Upper lobe of right lung (tissue), 1 donor: ENCODE measurements around the gene TXLNB. TPM values are rescaled to one million over a fixed set of nuclear protein-coding genes. Genes with fewer than 3 reads are reported as not detected.

Experiments
- ATAC-seq: fragments of 200-7000 bp; cut with Tn5 transposase; one replicate; pipeline ENCODE4 v1.9.1; 2020; ENCODE audit warnings: mild to moderate bottlenecking, moderate library complexity
- DNase-seq: peaks from one replicate; pipeline ENCODE4 v3.0.0-alpha.2; 2020
- H3K27ac ChIP-seq: fragments of 200-600 bp; one replicate; pipeline ENCODE4 v1.8.0; 2022
- H3K27me3 ChIP-seq: fragments of 200-600 bp; one replicate; pipeline ENCODE4 v1.8.0; 2022; ENCODE audit warnings: mild to moderate bottlenecking
- H3K36me3 ChIP-seq: fragments of 200-600 bp; one replicate; pipeline ENCODE4 v1.8.0; 2022
- H3K4me1 ChIP-seq: fragments of 200-600 bp; one replicate; pipeline ENCODE4 v1.8.0; 2022
- H3K4me3 ChIP-seq: fragments of 200-600 bp; one replicate; pipeline ENCODE4 v1.8.0; 2022; ENCODE audit warnings: mild to moderate bottlenecking
- H3K9me3 ChIP-seq: fragments of 200-600 bp; one replicate; pipeline ENCODE4 v1.8.0; 2022
- intact Hi-C: fragments of 100-400 bp; cut with DNase I; formaldehyde crosslinking; loops from one replicate; pipeline ENCODE4 v1.11.0; 2022
- long read RNA-seq: library from polyadenylated mRNA; unstranded; transcript quantifications from one replicate; pipeline ENCODE4 v2.0.0, GENCODE V29; 2021
- total RNA-seq: library from RNA; stranded (reverse); fragmentation: NEBNext Ultra II Directional; extraction: Animal tissue kit (Norgen Biotek cat#: 25700); gene quantifications from one replicate; pipeline ENCODE4 v1.2.1, GENCODE V29; 2021
- TF ChIP-seq, protein P1 (sequence below): fragments of 200-600 bp; IDR thresholded peaks from one replicate; pipeline ENCODE4 v1.8.0; 2022; ENCODE audit warnings: antibody characterized with exemption
- donor health status: DM: no; HTN: yes; CAD: no; lungs with severe emphysema.

TXLNB gene
- 1.3 TPM for total RNA-seq
- long read RNA-seq, full-length matches to known transcripts = 1 of 2 reads
- long read RNA-seq, partial matches to known transcripts = 1 of 2 reads
- long read RNA-seq, other reads (novel, unspliced or antisense) = 0 of 2 reads

DNA sequence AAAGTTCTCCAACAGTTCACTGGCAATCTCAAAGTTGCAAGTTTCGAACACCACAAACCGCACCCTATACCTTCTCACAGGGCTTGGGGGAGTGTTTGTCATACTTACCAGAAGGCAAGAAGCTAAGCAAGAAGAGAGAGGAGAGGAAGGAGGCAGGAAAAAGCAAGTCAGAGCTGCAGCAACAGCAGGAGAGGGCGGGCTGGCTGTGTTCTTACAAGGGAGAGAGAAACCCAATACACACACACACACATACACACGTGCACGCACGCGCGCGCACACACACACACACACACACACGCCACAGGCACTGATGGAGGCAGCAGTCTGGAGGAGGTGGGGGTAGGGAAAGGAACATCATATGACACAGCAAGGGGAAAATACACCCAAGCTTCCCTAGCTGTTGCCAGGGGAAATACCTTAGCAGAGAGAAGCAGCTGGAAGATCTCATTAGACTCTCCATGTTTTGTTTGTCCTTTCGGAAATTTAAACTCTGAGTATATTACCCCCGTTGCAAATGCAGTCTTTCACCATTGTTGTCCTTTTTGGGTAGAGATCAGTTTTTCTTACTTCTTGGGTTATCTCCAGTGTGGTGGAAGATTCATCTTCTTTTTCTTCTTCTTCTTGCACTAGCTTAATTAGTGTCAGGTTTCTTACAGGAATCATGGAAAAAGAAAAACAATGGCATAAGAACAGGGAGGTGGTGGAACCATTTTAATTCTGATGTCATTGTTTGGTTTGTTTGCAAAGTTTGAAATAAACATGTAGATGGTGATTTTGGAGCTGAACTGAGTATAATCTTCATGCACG lies at the start of gene TXLNB:
TSS of gene TXLNB (minus strand) at position 186 of the 807 bp plus-strand sequence. CDS start 3,099 bp downstream, outside the sequence.
- DNase-seq = peak; percentile 79

DNA sequence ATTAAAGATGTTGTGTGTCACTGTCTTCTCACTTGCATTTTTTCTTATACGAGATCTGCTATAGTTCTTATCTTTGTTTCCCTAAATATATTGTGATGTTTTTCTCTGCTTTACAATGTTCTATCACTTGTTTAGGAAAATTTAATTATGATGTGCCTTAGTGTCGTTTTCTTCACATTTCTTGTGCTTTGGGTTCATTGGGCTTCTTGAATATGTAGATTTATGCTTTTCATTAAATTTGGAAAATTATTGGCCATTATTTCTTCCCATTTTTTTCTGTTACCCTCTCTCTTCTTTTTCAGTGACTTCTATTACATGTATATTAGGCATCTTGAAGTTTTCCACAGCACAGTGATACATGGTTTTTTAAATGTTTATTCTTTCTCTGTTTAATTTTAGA lies 49.3 kb upstream of the TXLNB start:
- peaks cover 21% of the 10 kb centered on the region for H3K4me1 ChIP-seq
- H3K9me3 ChIP-seq = no peaks in the 10 kb centered on the region
- no peak overlapping the region for H3K27ac ChIP-seq
- ATAC-seq (no peak), DNase-seq (no peak)
- intact Hi-C loops = no loop called here
- no peak overlapping the region for H3K4me3 ChIP-seq
- no peaks in the 10 kb centered on the region for H3K36me3 ChIP-seq
- no peaks in the 10 kb centered on the region for H3K27me3 ChIP-seq
- TF ChIP-seq, protein P1, sequence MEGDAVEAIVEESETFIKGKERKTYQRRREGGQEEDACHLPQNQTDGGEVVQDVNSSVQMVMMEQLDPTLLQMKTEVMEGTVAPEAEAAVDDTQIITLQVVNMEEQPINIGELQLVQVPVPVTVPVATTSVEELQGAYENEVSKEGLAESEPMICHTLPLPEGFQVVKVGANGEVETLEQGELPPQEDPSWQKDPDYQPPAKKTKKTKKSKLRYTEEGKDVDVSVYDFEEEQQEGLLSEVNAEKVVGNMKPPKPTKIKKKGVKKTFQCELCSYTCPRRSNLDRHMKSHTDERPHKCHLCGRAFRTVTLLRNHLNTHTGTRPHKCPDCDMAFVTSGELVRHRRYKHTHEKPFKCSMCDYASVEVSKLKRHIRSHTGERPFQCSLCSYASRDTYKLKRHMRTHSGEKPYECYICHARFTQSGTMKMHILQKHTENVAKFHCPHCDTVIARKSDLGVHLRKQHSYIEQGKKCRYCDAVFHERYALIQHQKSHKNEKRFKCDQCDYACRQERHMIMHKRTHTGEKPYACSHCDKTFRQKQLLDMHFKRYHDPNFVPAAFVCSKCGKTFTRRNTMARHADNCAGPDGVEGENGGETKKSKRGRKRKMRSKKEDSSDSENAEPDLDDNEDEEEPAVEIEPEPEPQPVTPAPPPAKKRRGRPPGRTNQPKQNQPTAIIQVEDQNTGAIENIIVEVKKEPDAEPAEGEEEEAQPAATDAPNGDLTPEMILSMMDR = no peak

More for the DNA sequence above, at the start of gene TXLNB:
- peaks cover 34% of the 10 kb centered on the region for H3K4me1 ChIP-seq
- TF ChIP-seq, protein P1 = no peak
- peak; percentile 87 for ATAC-seq
- peak within 1 kb of the TSS; percentile 83 for H3K27ac ChIP-seq
- peak within 1 kb of the TSS; percentile 2 for H3K4me3 ChIP-seq
- H3K27me3 ChIP-seq = no peaks in the 10 kb centered on the region
- intact Hi-C loops = no loop called here
- no peaks in the 10 kb centered on the region for H3K36me3 ChIP-seq
- no peaks in the 10 kb centered on the region for H3K9me3 ChIP-seq

DNA sequence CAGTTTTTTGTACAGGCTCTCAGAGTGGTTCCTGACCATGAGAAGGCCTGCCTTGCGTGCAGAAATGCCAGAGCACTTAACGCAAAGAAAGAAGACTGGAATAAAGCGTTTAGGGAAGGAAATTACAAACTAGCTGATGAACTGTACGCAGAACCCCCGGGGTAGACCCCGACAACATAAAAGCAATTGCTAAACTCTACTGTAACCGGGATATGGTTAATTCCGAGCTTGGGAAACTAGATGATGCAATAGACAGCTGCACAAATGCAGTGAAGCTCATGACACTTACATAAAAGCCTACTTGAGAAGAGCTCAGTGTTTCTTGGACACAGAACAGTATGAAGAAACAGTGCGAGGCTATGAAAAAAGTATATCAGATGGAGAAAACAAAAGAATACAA lies 47.0 kb upstream of the TXLNB start:
- ATAC-seq (peak; percentile 70), DNase-seq (no peak)
- Histone ChIP-seq H3K4me3 (no peak overlapping the region), H3K27me3 (no peaks in the 10 kb centered on the region), H3K36me3 (no peaks in the 10 kb centered on the region), H3K9me3 (no peaks in the 10 kb centered on the region), H3K4me1 (peaks cover 21% of the 10 kb centered on the region), H3K27ac (no peak overlapping the region)
- TF ChIP-seq, protein P1 = no peak
- intact Hi-C loops = no loop called here

DNA sequence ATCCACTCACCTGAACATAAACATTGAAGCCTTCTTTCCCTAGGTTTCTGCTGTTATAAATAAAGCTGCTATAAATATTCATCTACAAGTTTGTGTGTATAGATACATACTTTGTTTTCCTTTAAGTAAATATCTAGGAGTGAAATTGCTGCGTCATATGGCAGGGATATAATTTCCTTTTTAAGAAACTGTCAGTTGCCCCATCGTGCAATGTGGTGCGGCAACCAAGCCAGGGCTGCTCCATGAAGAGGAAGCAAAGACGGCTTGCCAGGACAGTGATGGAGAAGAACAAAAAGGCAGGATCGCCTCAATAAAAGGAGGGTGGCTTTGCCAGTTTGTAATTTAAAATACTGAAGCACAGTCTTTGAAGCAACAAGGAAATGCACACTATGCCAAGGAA lies 46.0 kb upstream of the TXLNB start:
- Histone ChIP-seq H3K27me3 (no peaks in the 10 kb centered on the region), H3K9me3 (no peaks in the 10 kb centered on the region), H3K4me1 (peaks cover 21% of the 10 kb centered on the region), H3K36me3 (no peaks in the 10 kb centered on the region), H3K27ac (no peak overlapping the region), H3K4me3 (no peak overlapping the region)
- peak; percentile 77 for ATAC-seq
- DNase-seq = no peak
- intact Hi-C loops = no loop called here
- TF ChIP-seq, protein P1 = no peak

DNA sequence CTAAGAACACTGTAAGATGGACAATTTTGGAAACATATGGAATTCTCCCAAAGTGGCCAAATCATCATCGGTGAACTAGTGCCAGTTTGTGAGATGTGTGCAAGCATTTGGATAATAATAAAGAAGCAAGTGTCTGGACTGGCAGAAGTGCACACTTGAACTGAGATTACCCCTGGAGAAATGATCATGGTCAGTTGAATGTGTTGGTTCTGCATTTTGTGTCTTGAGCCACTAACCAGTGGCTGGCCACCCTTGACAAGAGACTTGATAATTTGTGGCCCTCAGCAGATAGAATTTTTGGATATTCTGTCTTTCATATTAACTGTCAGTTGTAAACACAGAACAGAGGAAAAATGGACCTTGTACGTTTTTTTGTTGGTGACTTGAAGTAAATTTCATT lies 45.2 kb upstream of the TXLNB start:
- no peaks in the 10 kb centered on the region for H3K27me3 ChIP-seq
- intact Hi-C loops = no loop called here
- no peak overlapping the region for H3K27ac ChIP-seq
- peaks cover 21% of the 10 kb centered on the region for H3K4me1 ChIP-seq
- H3K36me3 ChIP-seq = no peaks in the 10 kb centered on the region
- no peaks in the 10 kb centered on the region for H3K9me3 ChIP-seq
- TF ChIP-seq, protein P1 = no peak
- no peak for ATAC-seq
- H3K4me3 ChIP-seq = no peak overlapping the region
- DNase-seq = no peak
